Measurements from ENCODE around the gene TUFT1. TPM values are rescaled to one million over a fixed set of nuclear protein-coding genes. Genes with fewer than 3 reads are reported as not detected.
"Not testable (repeated sequence)": the region's sequence is repeated elsewhere in the genome, so short reads cannot be mapped to it uniquely, and the experiment has no call there.

Gene TUFT1
- total RNA-seq, 2 experiments from 2014 or later: 0.06 to 0.13 TPM

DNA sequence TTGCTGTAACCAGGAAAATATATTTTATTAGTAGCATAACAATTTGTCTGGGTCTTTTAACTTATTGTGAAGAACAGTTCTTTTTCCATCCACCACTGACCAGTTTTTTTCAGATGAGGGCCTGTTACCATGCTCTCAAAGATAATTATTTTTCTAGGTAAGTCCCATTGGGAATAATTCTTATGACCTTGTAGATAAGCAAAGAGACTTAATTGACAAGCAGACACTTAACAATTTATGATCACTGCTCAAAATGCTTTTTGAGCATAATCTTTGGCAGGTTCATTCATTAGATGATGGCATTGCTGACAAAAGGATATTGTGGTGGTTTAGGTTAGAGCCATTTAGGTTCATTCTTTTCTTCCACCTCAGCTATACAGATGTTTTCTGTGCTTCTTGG lies 78.4 kb downstream of the TUFT1 start:
- H3K27ac ChIP-seq (ENCODE audit: low read depth, low read length, poor library complexity, severe bottlenecking): no peak overlapping the region
- H2AFZ ChIP-seq (ENCODE audit: low read length): no peak overlapping the region
- POLR2A ChIA-PET: no interaction called here
- no peaks in the 10 kb centered on the region for H3K9me2 ChIP-seq (ENCODE audit: insufficient read depth, low read length)
- no peaks in the 10 kb centered on the region for H3K9me3 ChIP-seq (ENCODE audit: low read length)
- peaks cover 2% of the 10 kb centered on the region for H3K4me1 ChIP-seq (ENCODE audit: insufficient read depth, low read length, poor library complexity, severe bottlenecking)
- no peak overlapping the region for H3K4me2 ChIP-seq (ENCODE audit: low read length)
- intact Hi-C loops (cut with micrococcal nuclease; ENCODE audit: unreplicated experiment): no loop called here
- CTCF ChIA-PET (ENCODE audit: unreplicated experiment): no interaction called here
- H3K4me3 ChIP-seq (ENCODE audit: low read depth, low read length, poor library complexity, severe bottlenecking): no peak overlapping the region
- no peaks in the 10 kb centered on the region; the same call in 1 of the 2 replicates for H4K20me1 ChIP-seq (ENCODE audit: insufficient read depth, low read length)
- peaks cover 6% of the 10 kb centered on the region; the same call in 1 of the 2 replicates for H3K36me3 ChIP-seq (ENCODE audit: insufficient read depth, low read length)
- TF ChIP-seq, protein P1, sequence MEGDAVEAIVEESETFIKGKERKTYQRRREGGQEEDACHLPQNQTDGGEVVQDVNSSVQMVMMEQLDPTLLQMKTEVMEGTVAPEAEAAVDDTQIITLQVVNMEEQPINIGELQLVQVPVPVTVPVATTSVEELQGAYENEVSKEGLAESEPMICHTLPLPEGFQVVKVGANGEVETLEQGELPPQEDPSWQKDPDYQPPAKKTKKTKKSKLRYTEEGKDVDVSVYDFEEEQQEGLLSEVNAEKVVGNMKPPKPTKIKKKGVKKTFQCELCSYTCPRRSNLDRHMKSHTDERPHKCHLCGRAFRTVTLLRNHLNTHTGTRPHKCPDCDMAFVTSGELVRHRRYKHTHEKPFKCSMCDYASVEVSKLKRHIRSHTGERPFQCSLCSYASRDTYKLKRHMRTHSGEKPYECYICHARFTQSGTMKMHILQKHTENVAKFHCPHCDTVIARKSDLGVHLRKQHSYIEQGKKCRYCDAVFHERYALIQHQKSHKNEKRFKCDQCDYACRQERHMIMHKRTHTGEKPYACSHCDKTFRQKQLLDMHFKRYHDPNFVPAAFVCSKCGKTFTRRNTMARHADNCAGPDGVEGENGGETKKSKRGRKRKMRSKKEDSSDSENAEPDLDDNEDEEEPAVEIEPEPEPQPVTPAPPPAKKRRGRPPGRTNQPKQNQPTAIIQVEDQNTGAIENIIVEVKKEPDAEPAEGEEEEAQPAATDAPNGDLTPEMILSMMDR (conservative IDR thresholded peaks at IDR 0.05; ENCODE audit: low read length): no peak
- TF ChIP-seq EZH2phosphoT487 (IDR thresholded peaks at IDR 0.05; ENCODE audit: borderline replicate concordance, low read depth, low read length): no peak
- DNase-seq (ENCODE audit: low spot score): no peak
- peaks cover 4% of the 10 kb centered on the region; the same call in 1 of the 2 replicates for H3K79me2 ChIP-seq (ENCODE audit: insufficient read depth, low read depth, low read length)
- no TSS peak for BruUV-seq (replicated peaks)

DNA sequence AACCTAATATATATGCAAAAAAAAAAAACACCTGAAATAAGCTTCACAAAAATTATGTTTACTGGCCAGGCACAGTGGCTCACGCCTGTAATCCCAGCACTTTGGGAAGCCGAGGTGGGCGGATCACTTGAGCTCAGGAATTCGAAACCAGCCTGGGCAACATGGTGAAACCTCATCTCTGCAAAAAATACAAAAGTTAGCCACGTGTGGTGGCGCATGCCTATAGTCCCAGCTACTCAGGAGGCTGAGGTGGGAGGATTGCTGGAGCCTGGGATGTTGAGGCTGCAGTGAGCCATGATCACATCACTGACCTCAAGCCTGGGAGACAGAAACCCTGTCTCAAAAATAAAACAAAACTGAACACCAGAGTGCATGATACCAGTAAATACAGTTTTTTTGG lies 78.9 kb downstream of the TUFT1 start:
- POLR2A ChIA-PET; H3K27ac ChIP-seq (ENCODE audit: low read depth, low read length, poor library complexity, severe bottlenecking); H3K36me3 ChIP-seq (ENCODE audit: insufficient read depth, low read length); H3K79me2 ChIP-seq (ENCODE audit: insufficient read depth, low read depth, low read length); BruUV-seq (replicated peaks); CTCF ChIA-PET (ENCODE audit: unreplicated experiment); H3K9me3 ChIP-seq (ENCODE audit: low read length); DNase-seq (ENCODE audit: low spot score); H3K4me2 ChIP-seq (ENCODE audit: low read length); H3K4me1 ChIP-seq (ENCODE audit: insufficient read depth, low read length, poor library complexity, severe bottlenecking); H3K9me2 ChIP-seq (ENCODE audit: insufficient read depth, low read length); H4K20me1 ChIP-seq (ENCODE audit: insufficient read depth, low read length); intact Hi-C loops (cut with micrococcal nuclease; ENCODE audit: unreplicated experiment); H2AFZ ChIP-seq (ENCODE audit: low read length); H3K4me3 ChIP-seq (ENCODE audit: low read depth, low read length, poor library complexity, severe bottlenecking): not testable (repeated sequence)

DNA sequence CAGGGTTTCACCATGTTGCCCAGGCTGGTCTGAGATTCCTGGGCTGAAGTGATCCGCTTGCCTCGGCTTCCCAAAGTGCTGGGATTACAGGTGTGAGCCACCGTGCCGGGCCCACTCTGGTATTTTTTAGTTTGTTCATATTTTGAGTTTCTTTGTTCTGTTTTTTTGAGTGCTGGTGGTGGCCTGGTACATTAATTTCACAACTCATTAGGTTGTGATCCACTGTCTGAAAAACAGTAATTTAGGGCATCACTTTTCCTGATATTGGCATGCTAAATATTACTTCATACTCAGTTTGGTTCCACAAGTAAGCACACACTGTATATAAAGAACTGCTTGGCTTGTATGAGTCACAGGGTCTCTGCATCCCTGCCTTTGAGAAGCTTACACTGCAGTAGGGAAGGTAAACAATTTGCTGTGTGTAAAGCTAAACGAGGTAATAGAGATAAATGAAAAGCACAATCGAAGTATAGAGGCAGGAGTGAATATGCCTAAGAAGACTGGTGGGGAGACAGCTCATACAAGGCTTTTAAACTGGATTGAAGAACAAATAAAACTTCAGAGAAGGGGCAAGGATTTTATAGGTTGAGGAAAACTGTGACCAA lies 79.5 kb downstream of the TUFT1 start:
- intact Hi-C loops (cut with micrococcal nuclease; ENCODE audit: unreplicated experiment): no loop called here
- no peaks in the 10 kb centered on the region; the same call in 1 of the 2 replicates for H4K20me1 ChIP-seq (ENCODE audit: insufficient read depth, low read length)
- no peak for TF ChIP-seq EZH2phosphoT487 (IDR thresholded peaks at IDR 0.05; ENCODE audit: borderline replicate concordance, low read depth, low read length)
- TF ChIP-seq, protein P1 (conservative IDR thresholded peaks at IDR 0.05; ENCODE audit: low read length): no peak
- DNase-seq (ENCODE audit: low spot score): no peak
- H3K4me2 ChIP-seq (ENCODE audit: low read length): no peak overlapping the region
- H3K4me1 ChIP-seq (ENCODE audit: insufficient read depth, low read length, poor library complexity, severe bottlenecking): no peaks in the 10 kb centered on the region
- BruUV-seq (replicated peaks): no TSS peak
- H2AFZ ChIP-seq (ENCODE audit: low read length): no peak overlapping the region
- H3K36me3 ChIP-seq (ENCODE audit: insufficient read depth, low read length): peaks cover 6% of the 10 kb centered on the region; the same call in 1 of the 2 replicates
- no peak overlapping the region for H3K27ac ChIP-seq (ENCODE audit: low read depth, low read length, poor library complexity, severe bottlenecking)
- no peaks in the 10 kb centered on the region for H3K9me2 ChIP-seq (ENCODE audit: insufficient read depth, low read length)
- POLR2A ChIA-PET: interaction anchor here (0.7 kb wide), 1 partner anchor 143 kb away, joined by 3 read pairs; no protein-coding TSS in a partner anchor
- CTCF ChIA-PET (ENCODE audit: unreplicated experiment): no interaction called here
- no peaks in the 10 kb centered on the region for H3K9me3 ChIP-seq (ENCODE audit: low read length)
- peaks cover 2% of the 10 kb centered on the region for H3K79me2 ChIP-seq (ENCODE audit: insufficient read depth, low read depth, low read length)
- H3K4me3 ChIP-seq (ENCODE audit: low read depth, low read length, poor library complexity, severe bottlenecking): no peak overlapping the region
